ENCODE data around the gene SLC12A4. TPM values are rescaled to one million over a fixed set of nuclear protein-coding genes. Genes with fewer than 3 reads are reported as not detected.

The SLC12A4 gene
- total and polyA plus RNA-seq, 2 of the 13 experiments (the other 11 are each of a cell fraction or from before 2014, with no cell fraction given) = 65.1 to 84.3 TPM

DNA sequence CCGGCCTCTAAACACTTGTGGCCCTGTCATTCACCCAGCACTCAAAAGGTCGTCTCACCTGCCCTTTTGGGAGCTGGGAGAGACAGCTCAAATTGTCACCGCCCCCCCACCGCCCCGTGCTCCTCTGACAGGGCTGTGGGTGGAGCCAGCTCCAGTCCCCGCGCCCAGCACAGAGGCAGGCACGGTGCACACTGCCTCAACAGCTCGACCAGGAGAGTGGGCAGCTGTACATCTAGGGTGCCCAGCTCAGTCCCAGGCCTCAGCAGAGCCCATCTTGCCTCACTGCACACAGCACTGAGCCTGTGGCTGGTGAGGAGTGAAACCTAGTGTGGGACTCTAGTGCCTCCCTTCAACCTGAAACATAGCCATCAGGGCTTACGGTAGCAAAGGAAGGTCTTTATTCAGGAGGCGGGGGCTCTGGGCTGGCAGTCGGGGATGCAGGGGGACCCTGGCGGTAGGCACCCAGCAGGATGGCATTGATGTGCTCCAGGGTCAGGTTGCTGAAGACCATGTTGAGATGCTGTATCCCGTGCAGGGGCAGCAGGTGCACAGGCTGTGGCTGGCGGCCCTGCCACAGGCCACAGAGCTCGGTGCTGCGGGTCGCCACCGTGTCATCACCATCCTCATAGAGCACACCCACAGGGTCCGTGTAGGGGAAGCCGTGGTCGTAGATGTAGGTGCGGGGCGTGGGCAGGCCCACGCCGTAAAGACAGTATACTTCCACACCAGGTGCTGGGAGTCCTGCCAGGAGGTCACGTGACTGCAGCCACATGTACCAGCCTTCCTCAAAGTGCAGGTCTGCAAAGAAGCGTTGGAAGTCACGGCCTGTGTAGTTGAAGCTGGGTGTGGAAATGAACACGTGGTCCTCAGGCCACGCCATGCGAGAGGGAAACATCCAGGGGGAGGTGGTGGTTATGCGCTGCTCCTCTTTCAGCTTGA lies 28.7 kb downstream of the SLC12A4 start (continued):
- TF ChIP-seq, protein P1, sequence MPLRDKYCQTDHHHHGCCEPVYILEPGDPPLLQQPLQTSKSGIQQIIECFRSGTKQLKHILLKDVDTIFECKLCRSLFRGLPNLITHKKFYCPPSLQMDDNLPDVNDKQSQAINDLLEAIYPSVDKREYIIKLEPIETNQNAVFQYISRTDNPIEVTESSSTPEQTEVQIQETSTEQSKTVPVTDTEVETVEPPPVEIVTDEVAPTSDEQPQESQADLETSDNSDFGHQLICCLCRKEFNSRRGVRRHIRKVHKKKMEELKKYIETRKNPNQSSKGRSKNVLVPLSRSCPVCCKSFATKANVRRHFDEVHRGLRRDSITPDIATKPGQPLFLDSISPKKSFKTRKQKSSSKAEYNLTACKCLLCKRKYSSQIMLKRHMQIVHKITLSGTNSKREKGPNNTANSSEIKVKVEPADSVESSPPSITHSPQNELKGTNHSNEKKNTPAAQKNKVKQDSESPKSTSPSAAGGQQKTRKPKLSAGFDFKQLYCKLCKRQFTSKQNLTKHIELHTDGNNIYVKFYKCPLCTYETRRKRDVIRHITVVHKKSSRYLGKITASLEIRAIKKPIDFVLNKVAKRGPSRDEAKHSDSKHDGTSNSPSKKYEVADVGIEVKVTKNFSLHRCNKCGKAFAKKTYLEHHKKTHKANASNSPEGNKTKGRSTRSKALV (CRISPR knock-in tag; IDR thresholded peaks at IDR 0.05) = no peak
- TF ChIP-seq AKAP8 (CRISPR knock-in tag; IDR thresholded peaks at IDR 0.05) (peak; percentile 87), HNF4G (IDR thresholded peaks at IDR 0.05; ENCODE audit: borderline replicate concordance, low read depth, low read length) (no peak), HNF4G (CRISPR knock-in tag; IDR thresholded peaks at IDR 0.05; ENCODE audit: borderline replicate concordance, low read depth) (0 out of 2 replicates have a peak, but pooled peaks have one; percentile 34), JUNB (CRISPR knock-in tag; IDR thresholded peaks at IDR 0.05; ENCODE audit: borderline replicate concordance) (0 out of 2 replicates have a peak, but pooled peaks have one; percentile 14), ZFX (CRISPR knock-in tag; IDR thresholded peaks at IDR 0.05; ENCODE audit: low read depth) (peak; percentile 35; the same call in 1 of the 2 replicates), WIZ (CRISPR knock-in tag; IDR thresholded peaks at IDR 0.05) (no peak), EEA1 (CRISPR knock-in tag; IDR thresholded peaks at IDR 0.05; ENCODE audit: borderline replicate concordance) (peak; percentile 64; the same call in 1 of the 2 replicates), ZSCAN30 (CRISPR knock-in tag; IDR thresholded peaks at IDR 0.05) (no peak), HMGA1 (CRISPR knock-in tag; conservative IDR thresholded peaks at IDR 0.05) (no peak), NRL (CRISPR knock-in tag; IDR thresholded peaks at IDR 0.05; ENCODE audit: borderline replicate concordance) (no peak; the same call in 1 of the 2 replicates), LCORL (IDR thresholded peaks at IDR 0.05) (no peak), LCORL (CRISPR knock-in tag; IDR thresholded peaks at IDR 0.05) (no peak), ZNF616 (CRISPR knock-in tag; IDR thresholded peaks at IDR 0.05; ENCODE audit: low read depth) (no peak; the same call in 1 of the 2 replicates), SNAPC2 (CRISPR knock-in tag; IDR thresholded peaks at IDR 0.05) (no peak), ZNF530 (CRISPR knock-in tag; IDR thresholded peaks at IDR 0.05; ENCODE audit: low read depth) (no peak), ZNF589 (CRISPR knock-in tag; conservative IDR thresholded peaks at IDR 0.05) (no peak), ZNF674 (CRISPR knock-in tag; IDR thresholded peaks at IDR 0.05; ENCODE audit: low read depth) (no peak), REPIN1 (CRISPR knock-in tag; IDR thresholded peaks at IDR 0.05; ENCODE audit: borderline replicate concordance, low read depth) (peak; percentile 69; the same call in 1 of the 2 replicates), RXRA (CRISPR knock-in tag; IDR thresholded peaks at IDR 0.05) (no peak), DNMT1 (CRISPR knock-in tag; IDR thresholded peaks at IDR 0.05) (no peak), ASH2L (IDR thresholded peaks at IDR 0.05; ENCODE audit: insufficient read length, low read depth, low read length) (no peak)
- TF ChIP-seq, protein P2, sequence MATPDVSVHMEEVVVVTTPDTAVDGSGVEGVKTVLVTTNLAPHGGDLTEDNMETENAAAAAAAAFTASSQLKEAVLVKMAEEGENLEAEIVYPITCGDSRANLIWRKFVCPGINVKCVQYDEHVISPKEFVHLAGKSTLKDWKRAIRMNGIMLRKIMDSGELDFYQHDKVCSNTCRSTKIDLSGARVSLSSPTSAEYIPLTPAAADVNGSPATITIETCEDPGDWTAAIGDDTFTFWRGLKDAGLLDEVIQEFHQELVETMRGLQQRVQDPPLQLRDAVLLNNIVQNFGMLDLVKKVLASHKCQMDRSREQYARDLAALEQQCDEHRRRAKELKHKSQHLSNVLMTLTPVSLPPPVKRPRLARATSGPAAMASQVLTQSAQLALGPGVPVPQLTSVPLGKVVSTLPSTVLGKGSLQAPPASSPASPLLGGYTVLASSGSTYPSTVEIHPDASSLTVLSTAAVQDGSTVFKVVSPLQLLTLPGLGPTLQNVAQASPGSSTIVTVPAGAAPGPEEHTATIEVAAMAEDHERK (CRISPR knock-in tag; IDR thresholded peaks at IDR 0.05; ENCODE audit: low read depth) = no peak
- TF ChIP-seq, protein P3, sequence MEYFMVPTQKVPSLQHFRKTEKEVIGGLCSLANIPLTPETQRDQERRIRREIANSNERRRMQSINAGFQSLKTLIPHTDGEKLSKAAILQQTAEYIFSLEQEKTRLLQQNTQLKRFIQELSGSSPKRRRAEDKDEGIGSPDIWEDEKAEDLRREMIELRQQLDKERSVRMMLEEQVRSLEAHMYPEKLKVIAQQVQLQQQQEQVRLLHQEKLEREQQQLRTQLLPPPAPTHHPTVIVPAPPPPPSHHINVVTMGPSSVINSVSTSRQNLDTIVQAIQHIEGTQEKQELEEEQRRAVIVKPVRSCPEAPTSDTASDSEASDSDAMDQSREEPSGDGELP (IDR thresholded peaks at IDR 0.05; ENCODE audit: borderline replicate concordance, low read depth) = no peak
- TF ChIP-seq, protein P4, sequence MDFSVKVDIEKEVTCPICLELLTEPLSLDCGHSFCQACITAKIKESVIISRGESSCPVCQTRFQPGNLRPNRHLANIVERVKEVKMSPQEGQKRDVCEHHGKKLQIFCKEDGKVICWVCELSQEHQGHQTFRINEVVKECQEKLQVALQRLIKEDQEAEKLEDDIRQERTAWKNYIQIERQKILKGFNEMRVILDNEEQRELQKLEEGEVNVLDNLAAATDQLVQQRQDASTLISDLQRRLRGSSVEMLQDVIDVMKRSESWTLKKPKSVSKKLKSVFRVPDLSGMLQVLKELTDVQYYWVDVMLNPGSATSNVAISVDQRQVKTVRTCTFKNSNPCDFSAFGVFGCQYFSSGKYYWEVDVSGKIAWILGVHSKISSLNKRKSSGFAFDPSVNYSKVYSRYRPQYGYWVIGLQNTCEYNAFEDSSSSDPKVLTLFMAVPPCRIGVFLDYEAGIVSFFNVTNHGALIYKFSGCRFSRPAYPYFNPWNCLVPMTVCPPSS (IDR thresholded peaks at IDR 0.05) = no peak
